Fibroblast of lung (primary cell): ENCODE results near the gene NRG2. TPM values are rescaled to one million over a fixed set of nuclear protein-coding genes. Genes with fewer than 3 reads are reported as not detected.

Source experiments
- DNase-seq, 2 donors: peaks; one replicate each; pipeline versions ENCODE4 v3.0.0 to v3.0.0-alpha.2; 2010; ENCODE audit warnings: low read depth in 2 of 2
- H2AFZ ChIP-seq: 2 replicates; pipeline ENCODE4 v1.5.1; 2012; ENCODE audit warnings: low read length, control low read depth, inconsistent platforms
- H3K27ac ChIP-seq: 2 replicates; pipeline ENCODE4 v1.5.1; 2011; ENCODE audit warnings: low read length, control low read depth; ENCODE audit not compliant: insufficient read depth
- H3K27me3 ChIP-seq: 2 replicates; pipeline ENCODE4 v1.5.1; 2011; ENCODE audit warnings: mild to moderate bottlenecking, low read length; ENCODE audit not compliant: control insufficient read depth, insufficient read depth
- H3K36me3 ChIP-seq: 2 replicates; pipeline ENCODE4 v1.5.1; 2011; ENCODE audit warnings: low read length; ENCODE audit not compliant: control insufficient read depth, insufficient read depth
- H3K4me1 ChIP-seq: 2 replicates; pipeline ENCODE4 v1.5.1; 2011; ENCODE audit warnings: low read length; ENCODE audit not compliant: control insufficient read depth, insufficient read depth; ENCODE audit errors: extremely low read depth
- H3K4me2 ChIP-seq: 2 replicates; pipeline ENCODE4 v1.5.1; 2011; ENCODE audit warnings: low read length, control low read depth; ENCODE audit not compliant: insufficient read depth; ENCODE audit errors: extremely low read depth
- H3K4me3 ChIP-seq, 4 experiments: fragments of 200-600 bp in 1 of 4; sonication (generic) in 1 of 4; replicated peaks in 1 of 4; 2 replicates each; pipeline ENCODE4 v1.5.1; 2011 to 2016; ENCODE audit warnings: low read length in 4 of 4, low read depth in 3 of 4, mild to moderate bottlenecking in 3 of 4, control low read depth in 2 of 4, inconsistent platforms in 1 of 4, mixed read lengths in 1 of 4; ENCODE audit not compliant: insufficient read depth in 1 of 4; ENCODE audit errors: control extremely low read depth in 1 of 4
- H3K79me2 ChIP-seq: 2 replicates; pipeline ENCODE4 v1.5.1; 2012; ENCODE audit warnings: mild to moderate bottlenecking, low read length, inconsistent platforms; ENCODE audit not compliant: control insufficient read depth, insufficient read depth
- H3K9ac ChIP-seq: 2 replicates; pipeline ENCODE4 v1.5.1; 2011; ENCODE audit warnings: mild to moderate bottlenecking, low read length, control low read depth; ENCODE audit not compliant: insufficient read depth
- H3K9me3 ChIP-seq: 2 replicates; pipeline ENCODE4 v1.5.1; 2012; ENCODE audit warnings: low read depth, low read length; ENCODE audit not compliant: control insufficient read depth, insufficient read depth
- H4K20me1 ChIP-seq: 2 replicates; pipeline ENCODE4 v1.5.1; 2011; ENCODE audit warnings: low read length; ENCODE audit not compliant: control insufficient read depth, insufficient read depth; ENCODE audit errors: extremely low read depth
- EZH2 ChIP-seq: IDR thresholded peaks from 2 replicates; pipeline ENCODE4 v1.5.1; 2012; ENCODE audit warnings: low read length, control low read depth, mild to moderate bottlenecking; ENCODE audit errors: missing control alignments
- polyA plus RNA-seq, 2 donors: library from polyadenylated mRNA; depleted of rRNA in 1 of 2; stranded (reverse) in 1 of 2; unstranded in 1 of 2; fragments of >200 nt; gene quantifications; 2 replicates each; pipeline ENCODE4 v1.2.1, GENCODE V29; 2011 to 2012; ENCODE audit warnings: missing spikeins in 1 of 2
- total RNA-seq: library from RNA; depleted of rRNA; stranded (reverse); fragments of >200 nt; gene quantifications from 2 replicates; pipeline ENCODE4 v1.2.1, GENCODE V29; 2014
- TF ChIP-seq, protein P1 (sequence below), 2 donors: IDR thresholded peaks in 1 of 2; conservative IDR thresholded peaks in 1 of 2; 1 replicate in 1 of 2; 2 replicates in 1 of 2; pipeline ENCODE4 v1.5.1; 2011 to 2012; ENCODE audit warnings: low read length in 2 of 2, control low read depth in 1 of 2, inconsistent platforms in 1 of 2, low read depth in 1 of 2, mild to moderate bottlenecking in 1 of 2

The NRG2 gene
- total and polyA plus RNA-seq, 2 donors (not counting 1 experiment from before 2014, with no cell fraction given), result 0.28 to 1.3 TPM

DNA sequence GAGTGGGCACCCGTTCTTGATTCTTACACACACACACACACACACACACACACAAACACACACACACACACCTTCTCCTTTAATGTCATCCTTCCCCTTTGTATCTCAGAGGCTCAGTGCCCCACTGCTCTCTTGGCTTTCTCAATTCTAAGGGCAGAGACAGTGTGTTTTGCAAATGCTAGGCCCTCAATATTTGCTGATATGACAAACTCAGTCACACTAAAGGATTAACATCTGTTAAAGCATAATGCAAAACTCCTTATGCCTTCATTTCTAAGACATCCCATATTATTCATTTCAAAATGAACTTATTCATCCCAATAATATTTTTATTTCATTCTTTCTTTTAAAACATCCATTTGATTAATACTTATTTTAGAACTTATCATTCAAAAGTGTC is 8.9 kb upstream of the NRG2 start:
- Histone ChIP-seq H3K4me3 (no peak overlapping the region), H3K79me2 (no peaks in the 10 kb centered on the region), H3K36me3 (no peaks in the 10 kb centered on the region), H3K4me1 (no peaks in the 10 kb centered on the region), H3K27ac (no peak overlapping the region), H3K9ac (no peak overlapping the region), H3K27me3 (peaks cover 16% of the 10 kb centered on the region), H3K4me2 (no peak overlapping the region), H3K9me3 (no peaks in the 10 kb centered on the region), H2AFZ (no peak overlapping the region), H4K20me1 (no peaks in the 10 kb centered on the region)
- DNase-seq, result no peak
- no peak for TF ChIP-seq EZH2
- TF ChIP-seq, protein P1, sequence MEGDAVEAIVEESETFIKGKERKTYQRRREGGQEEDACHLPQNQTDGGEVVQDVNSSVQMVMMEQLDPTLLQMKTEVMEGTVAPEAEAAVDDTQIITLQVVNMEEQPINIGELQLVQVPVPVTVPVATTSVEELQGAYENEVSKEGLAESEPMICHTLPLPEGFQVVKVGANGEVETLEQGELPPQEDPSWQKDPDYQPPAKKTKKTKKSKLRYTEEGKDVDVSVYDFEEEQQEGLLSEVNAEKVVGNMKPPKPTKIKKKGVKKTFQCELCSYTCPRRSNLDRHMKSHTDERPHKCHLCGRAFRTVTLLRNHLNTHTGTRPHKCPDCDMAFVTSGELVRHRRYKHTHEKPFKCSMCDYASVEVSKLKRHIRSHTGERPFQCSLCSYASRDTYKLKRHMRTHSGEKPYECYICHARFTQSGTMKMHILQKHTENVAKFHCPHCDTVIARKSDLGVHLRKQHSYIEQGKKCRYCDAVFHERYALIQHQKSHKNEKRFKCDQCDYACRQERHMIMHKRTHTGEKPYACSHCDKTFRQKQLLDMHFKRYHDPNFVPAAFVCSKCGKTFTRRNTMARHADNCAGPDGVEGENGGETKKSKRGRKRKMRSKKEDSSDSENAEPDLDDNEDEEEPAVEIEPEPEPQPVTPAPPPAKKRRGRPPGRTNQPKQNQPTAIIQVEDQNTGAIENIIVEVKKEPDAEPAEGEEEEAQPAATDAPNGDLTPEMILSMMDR (conservative IDR thresholded peaks at IDR 0.05 in 1 of 2, IDR thresholded peaks at IDR 0.05 in 1 of 2; ENCODE audit: low read depth in 1 of 2, low read length in 2 of 2), result no peak

- no peak overlapping the region for H3K4me3 ChIP-seq
- peaks cover 11% of the 10 kb centered on the region for H3K27me3 ChIP-seq
- H3K36me3 ChIP-seq, result no peaks in the 10 kb centered on the region
Measured at GRCh38 chr5:140049713-140050112, 6.6 kb upstream of the NRG2 start.

DNA sequence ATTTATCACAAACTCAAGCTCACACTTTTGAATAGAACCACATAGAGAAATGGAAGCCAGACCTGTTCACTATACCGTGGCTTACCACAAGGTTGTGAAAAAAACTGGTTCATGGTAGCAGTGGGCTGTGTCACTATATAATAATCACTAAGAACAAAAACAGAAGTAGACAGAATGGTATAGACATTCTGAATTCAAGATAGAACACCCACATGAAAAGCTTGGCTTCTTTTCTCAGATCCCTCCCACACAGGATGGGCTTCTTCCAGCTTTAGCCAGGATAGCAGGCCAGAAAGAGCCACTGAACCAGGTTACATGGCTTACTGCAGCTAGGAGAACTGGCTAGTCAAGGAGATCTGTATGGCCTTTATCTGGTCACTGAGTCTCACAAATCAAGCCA is 6.1 kb upstream of the NRG2 start:
- TF ChIP-seq, protein P1 (conservative IDR thresholded peaks at IDR 0.05 in 1 of 2, IDR thresholded peaks at IDR 0.05 in 1 of 2; ENCODE audit: low read depth in 1 of 2, low read length in 2 of 2), result no peak
- no peak for TF ChIP-seq EZH2
- Histone ChIP-seq H3K36me3 (no peaks in the 10 kb centered on the region), H3K4me2 (no peak overlapping the region), H4K20me1 (no peaks in the 10 kb centered on the region), H2AFZ (no peak overlapping the region), H3K9me3 (no peaks in the 10 kb centered on the region), H3K27ac (no peak overlapping the region), H3K27me3 (peaks cover 10% of the 10 kb centered on the region), H3K4me3 (no peak overlapping the region), H3K79me2 (no peaks in the 10 kb centered on the region), H3K4me1 (no peaks in the 10 kb centered on the region), H3K9ac (no peak overlapping the region)
- DNase-seq, result no peak

More at GRCh38 chr5:140049713-140050112, 6.6 kb upstream of the NRG2 start:
- DNase-seq, result no peak
- Histone ChIP-seq H3K27ac (no peak overlapping the region), H3K79me2 (no peaks in the 10 kb centered on the region), H3K9me3 (no peaks in the 10 kb centered on the region), H2AFZ (no peak overlapping the region), H3K4me1 (no peaks in the 10 kb centered on the region), H3K4me2 (no peak overlapping the region), H4K20me1 (no peaks in the 10 kb centered on the region), H3K9ac (no peak overlapping the region)
- no peak for TF ChIP-seq EZH2
- TF ChIP-seq, protein P1 (conservative IDR thresholded peaks at IDR 0.05 in 1 of 2, IDR thresholded peaks at IDR 0.05 in 1 of 2; ENCODE audit: low read depth in 1 of 2, low read length in 2 of 2), result no peak
